PC-9 (cell line): ENCODE results near the gene PTGIR. TPM values are rescaled to one million over a fixed set of nuclear protein-coding genes. Genes with fewer than 3 reads are reported as not detected.

ENCODE experiments used
- BruUV-seq: library from RNA; stranded (reverse); fragments of 400-500 nt; replicated peaks from 2 replicates; lab custom pipeline; 2021; lab: Mats Ljungman, UMichigan
- CTCF ChIA-PET: fragments of 300-600 bp; sonication (Branson Sonifier 250); formaldehyde crosslinking; loops from one replicate; lab custom pipeline; 2022; ENCODE audit warnings: antibody characterized with exemption; lab: Charles Lee
- POLR2A ChIA-PET: fragments of 300-600 bp; sonication (Branson Sonifier 250); formaldehyde crosslinking; loops from one replicate; lab custom pipeline; 2022; ENCODE audit warnings: antibody characterized with exemption; ENCODE audit not compliant: unreplicated experiment; lab: Charles Lee
- DNase-seq, 2 experiments: peaks; one replicate each; pipeline versions ENCODE4 v3.0.0 to v3.0.0-alpha.2; 2015 to 2022; ENCODE audit warnings: mixed read lengths in 1 of 2
- H2AFZ ChIP-seq: fragments of 200-600 bp; sonication (generic); 2 replicates; pipeline ENCODE4 v1.8.1; 2017; ENCODE audit warnings: antibody characterized with exemption
- H3F3A ChIP-seq: fragments of 200-600 bp; sonication (generic); 2 replicates; pipeline ENCODE4 v1.8.1; 2017; ENCODE audit warnings: antibody characterized with exemption, mild to moderate bottlenecking, low read depth; ENCODE audit not compliant: insufficient read depth
- H3K27ac ChIP-seq: fragments of 200-600 bp; sonication (generic); 2 replicates; pipeline ENCODE4 v1.6.1; 2016; ENCODE audit warnings: mixed run types
- H3K27me3 ChIP-seq: fragments of 200-600 bp; sonication (generic); 2 replicates; pipeline ENCODE4 v1.6.1; 2016; ENCODE audit warnings: low read depth, mixed run types; ENCODE audit not compliant: insufficient read depth
- H3K36me3 ChIP-seq: fragments of 200-600 bp; sonication (generic); 2 replicates; pipeline ENCODE4 v1.6.1; 2016; ENCODE audit warnings: low read depth, mixed run types
- H3K4me1 ChIP-seq: fragments of 200-600 bp; sonication (generic); replicated peaks from 2 replicates; pipeline ENCODE4 v1.6.1; 2016; ENCODE audit warnings: mixed run types; ENCODE audit not compliant: insufficient read depth
- H3K4me2 ChIP-seq: fragments of 200-600 bp; sonication (generic); 2 replicates; pipeline ENCODE4 v1.6.1; 2017; ENCODE audit warnings: mixed run types
- H3K4me3 ChIP-seq: fragments of 200-600 bp; sonication (generic); 2 replicates; pipeline ENCODE4 v1.6.1; 2016; ENCODE audit warnings: mixed run types
- H3K79me2 ChIP-seq: fragments of 200-600 bp; sonication (generic); 2 replicates; pipeline ENCODE4 v1.6.1; 2017; ENCODE audit warnings: low read depth, mixed run types
- H3K9me2 ChIP-seq: fragments of 200-600 bp; sonication (generic); 2 replicates; pipeline ENCODE4 v1.8.1; 2017; ENCODE audit warnings: mild to moderate bottlenecking; ENCODE audit not compliant: insufficient read depth
- H3K9me3 ChIP-seq: fragments of 200-600 bp; sonication (generic); 2 replicates; pipeline ENCODE4 v1.8.1; 2016; ENCODE audit warnings: low read depth; ENCODE audit not compliant: insufficient read depth
- H4K20me1 ChIP-seq: fragments of 200-600 bp; sonication (generic); 2 replicates; pipeline ENCODE4 v1.8.1; 2017; ENCODE audit not compliant: insufficient read depth
- EZH2 ChIP-seq: fragments of 200-600 bp; sonication (generic); IDR thresholded peaks from 2 replicates; pipeline ENCODE4 v1.8.0; 2017; ENCODE audit warnings: antibody characterized with exemption, low read depth
- intact Hi-C: fragments of 100-400 bp; cut with micrococcal nuclease; formaldehyde crosslinking; loops from one replicate; pipeline ENCODE4 v1.10.0; 2022; ENCODE audit not compliant: unreplicated experiment
- total RNA-seq: library from RNA; stranded (reverse); gene quantifications from 2 replicates; pipeline ENCODE4 v1.2.3, GENCODE V29; 2021
- TF ChIP-seq, protein P1 (sequence below): fragments of 200-600 bp; sonication (generic); conservative IDR thresholded peaks from 2 replicates; pipeline ENCODE4 v1.6.1; 2017; ENCODE audit warnings: mixed run types, antibody characterized with exemption, mild to moderate bottlenecking, moderate library complexity

Gene PTGIR
- total RNA-seq, 1 experiment from 2014 or later, result 0.28 TPM

DNA sequence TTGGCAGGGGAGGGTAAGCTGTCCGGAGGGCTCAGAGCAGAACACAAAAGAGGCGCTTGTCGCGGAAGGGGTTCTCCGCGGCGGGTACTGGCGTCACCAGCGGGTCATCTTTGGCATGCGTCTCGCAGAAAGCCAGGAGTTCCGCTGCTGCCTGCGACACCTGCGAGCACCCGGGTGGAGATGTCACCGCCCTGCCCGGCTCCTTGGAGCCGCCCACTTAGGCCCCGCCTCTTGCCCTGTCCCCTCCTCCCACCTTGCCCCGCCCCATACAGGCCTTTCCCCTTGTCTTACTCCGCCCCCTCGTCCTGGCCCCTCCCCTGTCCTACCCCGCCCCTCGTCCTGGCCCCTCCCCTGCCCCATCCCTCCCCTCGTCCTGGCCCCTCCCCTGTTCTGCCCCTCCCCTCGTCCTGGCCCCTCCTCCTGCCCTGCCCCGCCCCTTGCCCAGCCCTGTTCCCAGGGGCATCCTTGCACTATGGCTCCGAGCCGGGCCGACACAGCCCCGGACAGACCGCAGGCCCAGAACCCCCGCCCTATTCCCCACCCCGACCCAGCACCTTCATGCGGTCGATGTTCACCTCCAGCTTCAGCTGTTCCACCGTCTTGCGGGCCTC is 9.3 kb upstream of the PTGIR start:
- ChIA-PET CTCF (no interaction called here), POLR2A (no interaction called here)
- Histone ChIP-seq H3K4me1 (peaks cover 14% of the 10 kb centered on the region), H4K20me1 (no peaks in the 10 kb centered on the region), H3K79me2 (no peaks in the 10 kb centered on the region), H3K36me3 (no peaks in the 10 kb centered on the region), H3K9me3 (no peaks in the 10 kb centered on the region), H3K27ac (no peak overlapping the region), H3K9me2 (no peaks in the 10 kb centered on the region), H3F3A (peaks cover 4% of the 10 kb centered on the region; the same call in 1 of the 2 replicates), H3K27me3 (peaks cover 68% of the 10 kb centered on the region), H3K4me2 (peak overlapping the region; percentile 93), H2AFZ (peak overlapping the region; percentile 78), H3K4me3 (peak overlapping the region; percentile 53)
- DNase-seq, result peak; percentile 79 to 97
- intact Hi-C loops, result loop anchor here (1.0 kb wide), 1 partner anchor 27 kb away; the partner anchor contains the start of gene DACT3
- TF ChIP-seq, protein P1, sequence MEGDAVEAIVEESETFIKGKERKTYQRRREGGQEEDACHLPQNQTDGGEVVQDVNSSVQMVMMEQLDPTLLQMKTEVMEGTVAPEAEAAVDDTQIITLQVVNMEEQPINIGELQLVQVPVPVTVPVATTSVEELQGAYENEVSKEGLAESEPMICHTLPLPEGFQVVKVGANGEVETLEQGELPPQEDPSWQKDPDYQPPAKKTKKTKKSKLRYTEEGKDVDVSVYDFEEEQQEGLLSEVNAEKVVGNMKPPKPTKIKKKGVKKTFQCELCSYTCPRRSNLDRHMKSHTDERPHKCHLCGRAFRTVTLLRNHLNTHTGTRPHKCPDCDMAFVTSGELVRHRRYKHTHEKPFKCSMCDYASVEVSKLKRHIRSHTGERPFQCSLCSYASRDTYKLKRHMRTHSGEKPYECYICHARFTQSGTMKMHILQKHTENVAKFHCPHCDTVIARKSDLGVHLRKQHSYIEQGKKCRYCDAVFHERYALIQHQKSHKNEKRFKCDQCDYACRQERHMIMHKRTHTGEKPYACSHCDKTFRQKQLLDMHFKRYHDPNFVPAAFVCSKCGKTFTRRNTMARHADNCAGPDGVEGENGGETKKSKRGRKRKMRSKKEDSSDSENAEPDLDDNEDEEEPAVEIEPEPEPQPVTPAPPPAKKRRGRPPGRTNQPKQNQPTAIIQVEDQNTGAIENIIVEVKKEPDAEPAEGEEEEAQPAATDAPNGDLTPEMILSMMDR, result no peak
- no peak for TF ChIP-seq EZH2
- no TSS peak for BruUV-seq

- DNase-seq, result no peak
- Histone ChIP-seq H2AFZ (no peak overlapping the region), H3K27ac (no peak overlapping the region), H3F3A (no peaks in the 10 kb centered on the region; the same call in 1 of the 2 replicates), H3K4me1 (peaks cover 8% of the 10 kb centered on the region), H3K9me3 (no peaks in the 10 kb centered on the region), H3K4me3 (no peak overlapping the region; the same call in 1 of the 2 replicates), H3K79me2 (no peaks in the 10 kb centered on the region), H3K4me2 (peak overlapping the region; percentile 93), H3K36me3 (no peaks in the 10 kb centered on the region), H3K27me3 (peaks cover 64% of the 10 kb centered on the region), H3K9me2 (no peaks in the 10 kb centered on the region), H4K20me1 (no peaks in the 10 kb centered on the region)
- ChIA-PET CTCF (interaction anchor here (0.5 kb wide), 1 partner anchor 11 kb away, joined by 9 read pairs; no protein-coding TSS in a partner anchor), POLR2A (no interaction called here)
- BruUV-seq, result no TSS peak
- intact Hi-C loops, result no loop called here
- TF ChIP-seq, protein P1, result no peak
- no peak for TF ChIP-seq EZH2
These were observed 8.2 kb upstream of the PTGIR start for GRCh38 chr19:46633130-46633529.

DNA sequence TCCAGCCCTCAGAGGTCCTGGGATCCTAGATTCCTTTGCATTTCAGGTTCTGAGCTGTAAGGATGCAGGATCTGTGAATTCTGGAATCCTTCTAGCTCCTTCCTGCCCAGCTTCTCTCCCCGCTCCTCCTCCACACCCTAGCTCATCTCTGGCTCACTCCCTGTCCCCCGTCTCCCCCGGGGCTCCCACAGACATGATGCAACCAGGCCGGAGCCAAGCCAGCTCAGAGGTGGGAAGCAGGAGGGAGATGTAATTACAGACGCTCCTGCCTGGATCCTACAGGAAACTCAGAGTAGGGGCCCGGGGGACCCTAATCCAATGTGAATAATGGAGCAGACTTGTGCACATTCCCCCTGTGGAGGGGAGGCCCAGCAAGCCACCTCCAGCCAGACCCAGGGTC is 6.6 kb upstream of the PTGIR start:
- no peak overlapping the region for H3K4me3 ChIP-seq
- TF ChIP-seq EZH2, result no peak
- TF ChIP-seq, protein P1, result no peak
- no peak overlapping the region for H3K27ac ChIP-seq
- CTCF ChIA-PET, result interaction anchor here (0.5 to 1.0 kb wide), 3 partner anchors 27 to 50 kb away, joined by 3 to 4 read pairs (median 3); partner anchors contain the start of gene DACT3
- intact Hi-C loops, result no loop called here
- H3K4me2 ChIP-seq, result no peak overlapping the region
- no peak overlapping the region for H2AFZ ChIP-seq
- POLR2A ChIA-PET, result no interaction called here
- H3K27me3 ChIP-seq, result peaks cover 49% of the 10 kb centered on the region
- no peak for DNase-seq
- no peaks in the 10 kb centered on the region for H3K79me2 ChIP-seq
- H3K9me3 ChIP-seq, result no peaks in the 10 kb centered on the region
- no peaks in the 10 kb centered on the region; the same call in 1 of the 2 replicates for H3F3A ChIP-seq
- no peaks in the 10 kb centered on the region for H4K20me1 ChIP-seq
- H3K36me3 ChIP-seq, result no peaks in the 10 kb centered on the region
- H3K9me2 ChIP-seq, result no peaks in the 10 kb centered on the region
- no TSS peak for BruUV-seq
- peaks cover 8% of the 10 kb centered on the region for H3K4me1 ChIP-seq
